GM04504 (cell line): ENCODE results near the gene AFF1.
A peak's percentile ranks its signal among the peaks of the same experiment; 100 is the strongest.

Experiments
- DNase-seq: peaks from one replicate; pipeline ENCODE4 v3.0.0-alpha.2; 2012; ENCODE audit warnings: low read depth

AFF1 gene

DNA sequence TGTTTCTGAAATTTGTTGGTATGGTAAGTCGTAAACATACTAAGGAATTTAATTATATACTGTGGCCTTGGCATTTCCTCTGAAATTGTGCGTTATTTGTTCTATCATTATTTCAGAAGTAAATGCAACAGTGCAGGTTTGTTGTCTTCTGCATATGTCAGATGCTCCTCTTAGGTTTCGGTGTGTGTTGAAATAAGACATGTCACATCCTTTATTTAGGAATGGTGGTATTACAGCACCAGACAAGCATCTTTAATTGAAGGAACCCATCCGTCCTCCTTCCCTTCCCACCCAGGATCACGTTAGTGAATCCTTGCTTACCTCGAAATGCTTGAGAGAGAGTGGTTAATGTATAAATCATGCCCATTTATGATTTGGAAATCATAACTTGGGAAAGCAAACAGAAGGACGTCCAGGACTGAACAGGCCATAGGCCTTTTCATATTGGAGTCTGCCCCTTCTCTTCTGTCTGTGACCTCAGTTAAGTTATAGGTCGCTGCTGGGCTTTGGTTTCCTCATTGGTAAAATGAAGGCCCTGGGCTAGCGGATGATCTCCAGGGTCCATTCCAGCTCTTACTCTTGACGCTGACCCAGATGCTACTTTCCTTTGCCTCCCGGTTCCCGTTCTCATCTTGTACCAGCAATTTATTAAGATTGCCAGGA, 151.5 kb downstream of the AFF1 start:
- no peak for DNase-seq

DNA sequence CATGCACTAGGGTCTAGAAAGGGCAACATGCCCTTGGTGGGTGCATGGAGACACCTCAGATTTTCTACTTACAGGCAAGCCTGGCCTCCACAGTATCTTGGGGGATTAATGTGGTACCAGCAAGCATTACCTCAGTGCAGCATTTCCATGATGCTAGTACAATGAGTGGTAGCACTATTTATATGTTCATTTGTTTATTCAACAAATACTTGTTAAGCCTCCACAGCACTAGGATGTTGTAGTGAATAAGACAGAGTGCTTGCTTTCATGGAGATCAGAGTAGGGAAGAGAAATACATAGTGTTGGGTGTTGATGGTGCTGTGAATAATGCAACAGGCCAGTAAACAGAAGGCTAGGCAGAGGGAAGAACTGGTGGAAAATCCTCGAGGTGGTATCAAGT, 152.2 kb downstream of the AFF1 start:
- no peak for DNase-seq

DNA sequence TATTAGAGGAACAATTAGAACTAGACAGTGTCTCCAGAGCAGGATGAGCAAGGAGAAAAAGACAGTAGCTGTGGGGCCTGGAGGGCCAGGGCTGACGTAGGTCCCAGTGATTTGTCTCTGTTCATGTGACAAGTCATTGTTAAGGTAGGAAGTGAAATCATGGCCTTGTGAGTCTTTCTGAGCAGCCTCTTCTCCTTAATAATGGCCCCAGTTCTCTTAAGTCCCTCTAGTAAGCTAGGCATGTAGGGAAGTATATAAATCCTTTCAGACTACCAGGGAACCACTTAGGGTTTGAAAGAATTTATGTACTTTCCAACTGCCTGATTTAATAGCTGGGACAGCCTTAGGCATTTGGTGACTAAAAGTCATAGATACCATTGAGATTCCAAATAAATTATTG, 152.6 kb downstream of the AFF1 start:
- DNase-seq = no peak

DNA sequence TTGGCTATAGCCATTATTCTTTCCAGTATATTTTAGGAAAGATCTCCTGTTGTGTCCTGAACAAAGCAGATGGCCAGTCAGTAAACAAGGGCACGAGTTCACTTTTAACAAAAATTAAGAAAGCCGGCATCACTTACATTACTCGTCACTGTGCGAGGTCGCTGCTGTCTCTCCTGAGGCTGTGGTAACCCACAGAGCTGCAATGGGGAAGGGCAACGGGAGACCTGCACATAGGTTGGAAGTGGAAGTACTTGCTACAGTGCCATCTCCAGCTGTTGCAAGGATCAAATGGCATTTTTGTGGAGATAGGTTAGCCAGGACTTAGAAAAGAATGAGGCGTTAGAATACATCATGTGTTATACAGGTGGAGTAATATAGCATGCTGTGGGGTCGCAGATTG, 153.4 kb downstream of the AFF1 start:
- DNase-seq = no peak

DNA sequence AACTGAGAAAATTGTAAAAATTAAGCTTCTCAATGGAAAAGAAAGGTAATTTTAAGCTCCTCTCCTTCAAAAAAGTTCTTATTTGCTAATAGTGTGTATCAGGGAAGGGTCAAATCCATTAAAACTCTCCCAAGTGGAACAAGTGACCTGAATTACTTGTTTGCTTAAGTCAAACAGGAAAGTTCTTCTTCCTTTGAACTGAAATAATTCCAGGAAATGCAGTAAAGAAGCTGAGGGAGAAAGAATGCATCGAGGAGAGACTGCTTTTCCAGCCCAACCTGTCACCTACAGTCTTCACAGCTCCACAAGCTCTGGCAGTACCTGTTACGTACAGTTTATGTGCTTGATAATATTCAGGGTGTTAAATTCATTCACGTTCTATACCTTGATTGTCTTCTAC, 154.6 kb downstream of the AFF1 start:
- DNase-seq = no peak

DNA sequence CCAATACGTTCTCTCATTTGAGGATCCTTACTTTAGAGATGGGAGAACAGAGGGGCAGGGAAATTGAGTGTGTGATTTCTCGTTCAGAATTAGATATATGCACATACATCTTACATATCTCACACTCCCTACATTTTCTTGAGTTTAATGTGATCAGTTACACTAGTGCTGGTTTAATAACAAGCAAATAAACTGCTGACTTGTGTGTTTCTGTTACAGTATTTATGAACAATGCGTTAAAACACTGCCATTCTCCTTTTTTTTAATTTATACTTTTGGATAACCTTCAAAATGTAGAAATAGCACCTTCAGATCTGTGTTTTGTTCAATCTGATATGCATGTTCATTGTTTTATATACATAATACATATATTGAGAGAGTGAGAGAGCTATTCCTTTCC, 155.5 kb downstream of the AFF1 start:
- DNase-seq = no peak

DNA sequence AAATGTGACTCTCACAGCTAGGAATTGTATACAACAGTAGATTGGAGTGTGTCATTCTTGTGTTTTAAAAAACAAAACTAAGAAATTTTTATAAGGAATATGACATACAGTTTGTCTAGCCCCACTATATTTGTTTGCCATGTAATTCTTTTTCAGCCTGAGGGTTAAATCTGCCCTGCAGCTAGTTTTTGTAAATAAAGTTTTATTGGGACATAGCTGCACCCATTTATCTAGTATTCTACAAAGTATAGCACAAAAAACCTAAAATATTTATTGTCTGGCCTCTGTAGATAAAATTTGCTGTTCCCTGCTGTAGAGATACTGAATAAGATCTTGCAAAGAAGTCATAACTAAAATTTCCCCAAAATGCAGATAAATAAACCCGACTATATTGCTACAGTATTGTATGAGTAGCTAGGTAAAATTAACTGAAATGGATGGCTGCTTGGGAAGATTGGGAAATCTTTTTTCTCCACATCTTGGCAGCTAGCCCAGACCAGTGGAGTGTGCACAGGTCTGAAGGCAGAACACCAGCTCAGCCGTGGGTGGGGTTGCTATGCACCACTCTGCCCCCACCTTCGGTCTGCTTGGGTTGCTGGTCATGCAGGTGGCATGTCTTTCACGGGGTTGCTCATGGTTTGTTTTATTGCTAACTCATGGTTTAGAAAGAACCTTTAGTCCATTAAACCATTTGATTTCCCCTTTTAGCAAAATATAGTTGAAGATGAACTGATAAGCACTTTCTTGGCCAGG, 157.8 kb downstream of the AFF1 start:
- DNase-seq = peak; percentile 55

DNA sequence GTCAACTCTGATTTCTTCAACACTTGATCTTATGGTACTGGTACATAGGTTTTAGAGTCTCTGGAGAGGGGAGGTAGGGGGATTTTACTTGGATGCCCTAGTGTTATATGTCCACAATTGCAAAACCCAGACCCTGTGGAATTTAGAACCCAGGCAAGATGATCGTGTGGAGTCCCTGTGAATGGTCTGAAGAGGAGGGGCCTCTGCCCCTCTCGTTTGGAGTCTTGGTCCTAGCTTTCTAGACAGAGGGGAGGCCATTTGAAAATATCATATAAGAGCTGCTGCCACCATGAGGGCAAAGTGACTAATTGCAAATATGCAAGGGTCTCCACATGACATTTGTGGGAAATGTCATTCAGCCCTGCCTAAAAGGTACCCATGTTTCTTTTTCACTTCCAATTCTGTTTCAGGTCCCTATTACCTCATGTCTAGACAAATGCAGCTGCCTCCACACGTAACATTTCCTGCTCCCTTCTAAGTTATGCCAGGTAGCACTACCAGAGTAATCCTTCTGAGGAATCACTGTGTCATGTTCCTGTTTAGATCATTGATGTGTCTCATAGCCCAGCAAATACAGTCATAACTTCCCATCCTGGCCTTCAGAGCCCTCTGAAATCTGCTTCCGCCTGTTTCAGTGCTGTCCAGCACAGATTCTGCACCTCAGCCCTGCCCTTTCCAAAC, 158.8 kb downstream of the AFF1 start:
- DNase-seq = no peak

DNA sequence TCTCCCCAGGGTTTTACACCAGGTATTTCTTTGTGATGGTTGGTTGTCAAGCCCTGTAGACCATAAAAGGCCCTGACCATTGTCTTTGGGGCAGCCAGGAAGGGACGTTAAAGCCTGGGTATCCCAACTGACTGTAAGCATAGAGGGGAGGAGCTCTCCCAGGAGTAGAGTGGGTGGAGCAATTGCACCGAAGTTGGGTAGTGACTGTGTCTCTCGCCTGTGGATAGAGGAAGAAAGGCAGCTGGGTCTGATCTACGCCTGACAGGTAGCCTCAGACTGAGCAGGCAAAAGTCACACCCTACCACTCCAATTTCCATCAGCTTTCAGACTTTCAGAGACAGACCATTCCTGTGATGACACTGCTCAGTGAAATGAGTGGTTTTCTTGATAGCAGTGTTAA, 162.3 kb downstream of the AFF1 start:
- no peak for DNase-seq

DNA sequence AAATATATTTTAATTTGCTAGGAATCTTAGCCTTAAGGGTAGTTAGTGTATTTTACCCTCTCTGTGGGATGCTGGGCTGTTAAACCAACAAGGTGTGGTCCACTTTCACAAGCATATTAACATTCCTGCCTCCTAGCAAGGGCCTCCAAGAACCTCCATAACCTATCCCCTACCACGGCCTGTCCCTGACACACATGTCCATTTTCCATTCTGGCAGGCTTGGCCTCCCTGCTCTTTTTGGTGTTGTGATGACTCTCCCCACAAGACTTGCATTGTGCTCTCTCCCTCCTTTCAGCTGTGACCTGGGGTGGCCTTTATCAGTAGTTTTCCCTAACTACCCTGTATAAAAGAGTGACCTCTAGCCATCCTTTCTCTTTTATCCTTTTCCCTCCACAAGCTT, 165.4 kb downstream of the AFF1 start:
- no peak for DNase-seq

DNA sequence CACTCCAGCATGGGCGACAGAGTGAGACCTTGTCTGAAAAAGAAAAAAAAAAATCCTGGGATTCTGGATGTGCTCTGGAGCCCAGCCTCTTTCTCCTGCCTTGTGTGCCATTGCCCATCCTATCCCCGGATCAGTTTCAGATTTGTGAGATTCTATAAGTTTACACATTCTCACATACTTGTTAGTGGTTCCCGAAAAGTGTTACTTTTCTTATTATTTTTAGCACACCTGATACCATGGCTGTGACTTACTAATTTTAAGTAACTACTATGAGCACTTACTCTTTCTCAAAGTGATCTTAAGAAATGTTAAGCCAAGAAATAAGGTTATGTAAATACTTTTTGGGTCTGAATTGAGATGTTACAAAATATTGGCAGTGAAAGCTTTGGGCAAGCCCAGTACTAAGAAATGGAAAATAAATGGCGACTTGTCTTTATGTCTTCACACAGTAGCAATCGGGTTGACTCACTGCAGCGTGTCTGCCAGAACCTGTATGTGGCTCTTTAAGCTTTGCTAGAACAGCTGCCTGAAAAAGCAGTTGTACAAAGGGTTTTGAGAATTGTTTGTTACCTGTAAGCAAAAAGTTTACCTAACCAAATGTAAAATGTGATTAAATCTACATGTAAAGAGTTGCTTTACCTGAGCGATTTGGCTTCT, 166.9 kb downstream of the AFF1 start:
- DNase-seq = no peak

DNA sequence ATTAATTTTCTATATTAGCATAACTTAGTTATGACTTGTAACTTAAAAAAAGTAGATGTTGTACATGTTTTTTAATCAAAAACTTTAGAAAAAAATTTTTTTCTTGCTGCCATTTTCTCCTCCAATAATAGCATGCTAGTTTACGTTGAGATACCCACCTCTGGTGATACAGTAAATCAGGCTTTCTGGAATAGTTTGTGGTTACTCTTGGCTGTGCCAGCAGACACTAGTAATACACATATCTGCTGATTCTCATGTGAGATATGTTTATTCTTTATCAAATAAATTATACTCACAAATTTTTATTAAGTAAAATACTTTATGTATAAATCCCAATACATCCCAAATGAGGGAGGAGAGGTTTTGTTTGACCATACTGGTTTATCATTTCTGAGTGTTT, 168.3 kb downstream of the AFF1 start:
- DNase-seq = no peak

DNA sequence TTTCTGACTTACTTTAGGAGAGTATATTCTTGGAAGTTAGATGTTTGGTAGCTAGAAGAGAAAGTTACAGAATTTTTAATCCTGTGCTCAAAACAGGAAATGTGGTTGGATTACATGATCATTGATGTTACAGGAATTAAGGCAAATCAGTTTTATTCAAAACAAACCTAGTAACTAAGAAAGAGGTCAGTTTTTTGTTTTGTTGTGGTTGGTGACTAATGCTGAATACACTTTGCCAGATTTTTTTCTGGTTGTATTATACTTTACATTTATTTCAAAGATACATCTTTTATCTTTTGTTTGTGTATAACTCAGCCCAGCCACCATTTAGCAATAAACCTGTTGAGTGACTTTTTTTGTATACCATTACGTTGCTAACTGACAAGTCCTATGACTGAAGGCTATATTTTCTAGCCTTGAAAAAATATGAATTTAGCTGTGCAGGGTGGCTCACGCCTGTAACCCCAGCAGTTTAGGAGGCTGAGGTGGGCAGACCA, 168.9 kb downstream of the AFF1 start:
- no peak for DNase-seq

DNA sequence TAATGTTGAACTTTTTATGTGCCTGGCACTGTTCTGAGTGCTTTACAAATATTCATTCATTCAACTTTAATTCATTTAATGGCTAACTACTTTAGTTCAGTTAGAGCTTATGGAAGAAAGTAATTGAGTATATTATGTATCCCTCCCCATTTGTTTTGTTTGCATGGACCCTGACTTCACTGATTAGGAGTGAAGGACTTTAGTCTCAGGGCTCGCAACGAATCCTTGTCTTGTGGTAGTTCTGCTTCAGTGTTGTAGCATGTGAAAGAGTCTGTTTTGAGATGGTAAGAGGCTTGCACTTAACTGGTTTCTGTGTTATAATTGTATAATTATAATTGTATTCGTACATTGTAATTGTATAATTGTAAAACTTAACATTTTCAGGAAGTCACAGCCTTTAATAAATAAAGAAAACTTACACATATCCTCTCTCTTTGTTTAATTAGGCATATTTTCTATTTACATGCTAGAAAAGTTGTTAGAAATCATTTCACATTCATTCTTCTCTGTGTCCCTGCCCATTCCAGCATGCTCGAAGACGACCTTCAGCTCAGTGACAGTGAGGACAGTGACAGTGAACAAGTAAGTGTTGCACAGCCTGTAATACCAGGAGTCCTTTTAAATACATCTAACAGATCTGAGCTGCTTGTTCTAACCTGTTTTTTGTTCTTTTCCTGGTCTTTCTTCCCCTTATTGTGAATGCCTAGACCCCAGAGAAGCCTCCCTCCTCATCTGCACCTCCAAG, 170.5 kb downstream of the AFF1 start:
- no peak for DNase-seq

DNA sequence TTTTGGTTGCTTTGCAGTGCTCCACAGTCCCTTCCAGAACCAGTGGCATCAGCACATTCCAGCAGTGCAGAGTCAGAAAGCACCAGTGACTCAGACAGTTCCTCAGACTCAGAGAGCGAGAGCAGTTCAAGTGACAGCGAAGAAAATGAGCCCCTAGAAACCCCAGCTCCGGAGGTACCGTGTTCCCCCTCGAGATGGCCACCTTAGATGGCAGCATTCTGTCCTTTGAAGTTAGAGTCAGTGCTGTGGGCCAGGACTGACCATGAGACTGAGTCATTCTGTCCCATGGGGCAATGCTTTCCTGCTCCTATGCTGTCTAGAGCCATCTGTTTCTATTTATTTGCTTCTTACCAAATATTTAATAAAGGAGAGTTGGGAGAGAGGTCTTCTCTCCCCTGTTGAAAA, 173.3 kb downstream of the AFF1 start:
- peak; percentile 71 for DNase-seq

DNA sequence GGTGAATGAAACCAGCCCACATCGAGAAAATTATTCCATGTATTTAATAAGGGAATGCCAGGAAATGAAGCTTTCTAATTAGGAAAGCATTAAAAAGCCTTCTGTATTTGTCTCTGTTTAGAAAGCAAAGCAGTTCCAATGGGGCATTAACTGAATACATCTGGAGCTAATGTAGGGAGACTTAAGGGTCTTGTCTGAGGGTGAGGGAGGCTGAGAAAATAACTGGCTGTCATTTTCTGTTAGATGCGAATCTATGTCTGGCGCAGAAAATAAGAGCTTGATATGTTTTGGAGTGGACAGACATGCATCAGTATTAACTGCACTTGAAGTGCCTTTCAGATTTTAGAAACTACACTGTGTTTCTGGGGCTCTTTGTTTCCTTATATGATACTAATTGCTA, 174.3 kb downstream of the AFF1 start:
- no peak for DNase-seq

DNA sequence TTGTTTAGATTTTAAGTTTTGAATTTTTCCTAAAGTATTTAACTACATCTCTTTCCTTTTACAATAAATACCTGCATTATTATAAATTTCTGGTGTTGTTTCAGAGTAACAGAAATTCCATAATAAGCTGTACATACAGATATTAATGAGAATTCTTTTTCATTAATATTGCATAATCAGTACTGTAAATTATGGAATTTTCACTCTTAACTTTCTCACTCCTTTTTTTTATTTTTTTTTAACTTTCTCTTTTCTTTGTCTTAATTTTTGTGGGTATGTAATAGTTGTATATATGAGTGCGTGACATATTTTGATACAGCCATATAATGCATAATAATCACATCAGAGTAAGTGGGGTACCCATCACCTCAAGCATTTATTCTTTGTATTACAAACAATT, 175.1 kb downstream of the AFF1 start:
- DNase-seq = no peak

DNA sequence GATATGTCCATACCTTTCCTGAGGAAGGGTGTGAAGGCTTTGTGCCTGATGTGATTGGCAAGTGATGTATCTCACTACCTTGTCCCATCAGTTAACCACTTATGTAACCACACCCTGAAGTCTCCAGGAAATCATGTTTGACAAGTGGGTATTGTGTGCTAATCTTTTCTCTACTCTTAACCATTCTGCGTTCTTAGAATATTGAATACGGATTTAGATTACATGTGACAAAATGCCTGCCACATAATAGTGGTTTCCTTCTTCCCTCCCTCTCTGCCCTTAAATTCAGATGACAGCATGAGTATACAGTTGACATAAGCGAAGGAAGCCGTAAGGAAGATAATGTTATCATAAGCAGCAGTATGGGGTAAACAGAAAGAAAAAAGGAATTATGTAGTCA, 177.3 kb downstream of the AFF1 start:
- DNase-seq = no peak

DNA sequence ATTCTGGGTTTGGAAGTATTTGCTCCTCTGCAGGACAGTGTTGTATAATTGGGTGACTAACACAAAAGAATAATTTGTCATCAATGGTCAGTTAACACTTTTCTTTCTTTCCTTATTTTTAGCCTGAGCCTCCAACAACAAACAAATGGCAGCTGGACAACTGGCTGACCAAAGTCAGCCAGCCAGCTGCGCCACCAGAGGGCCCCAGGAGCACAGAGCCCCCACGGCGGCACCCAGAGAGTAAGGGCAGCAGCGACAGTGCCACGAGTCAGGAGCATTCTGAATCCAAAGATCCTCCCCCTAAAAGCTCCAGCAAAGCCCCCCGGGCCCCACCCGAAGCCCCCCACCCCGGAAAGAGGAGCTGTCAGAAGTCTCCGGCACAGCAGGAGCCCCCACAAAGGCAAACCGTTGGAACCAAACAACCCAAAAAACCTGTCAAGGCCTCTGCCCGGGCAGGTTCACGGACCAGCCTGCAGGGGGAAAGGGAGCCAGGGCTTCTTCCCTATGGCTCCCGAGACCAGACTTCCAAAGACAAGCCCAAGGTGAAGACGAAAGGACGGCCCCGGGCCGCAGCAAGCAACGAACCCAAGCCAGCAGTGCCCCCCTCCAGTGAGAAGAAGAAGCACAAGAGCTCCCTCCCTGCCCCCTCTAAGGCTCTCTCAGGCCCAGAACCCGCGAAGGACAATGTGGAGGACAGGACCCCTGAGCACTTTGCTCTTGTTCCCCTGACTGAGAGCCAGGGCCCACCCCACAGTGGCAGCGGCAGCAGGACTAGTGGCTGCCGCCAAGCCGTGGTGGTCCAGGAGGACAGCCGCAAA, 179.6 kb downstream of the AFF1 start:
- no peak for DNase-seq

DNA sequence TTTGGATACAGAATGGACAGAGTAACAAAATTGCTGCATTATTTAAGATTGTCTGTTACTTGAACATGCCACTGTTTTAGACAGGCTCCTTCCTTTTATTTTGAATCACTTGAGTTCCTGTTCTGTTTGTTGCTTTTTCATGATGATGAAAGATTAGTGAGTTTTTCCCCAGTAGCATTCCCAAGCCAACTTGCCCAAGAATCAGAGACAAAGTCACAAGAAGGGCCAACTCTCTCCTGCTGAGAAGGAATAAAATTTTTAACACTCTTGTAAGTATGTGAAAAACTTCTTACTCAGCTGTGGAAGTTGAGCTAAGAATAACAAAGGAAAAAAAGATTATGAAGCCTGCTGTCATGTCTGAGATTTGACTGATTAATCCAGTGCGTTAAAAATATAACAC, 181.4 kb downstream of the AFF1 start:
- DNase-seq = no peak

DNA sequence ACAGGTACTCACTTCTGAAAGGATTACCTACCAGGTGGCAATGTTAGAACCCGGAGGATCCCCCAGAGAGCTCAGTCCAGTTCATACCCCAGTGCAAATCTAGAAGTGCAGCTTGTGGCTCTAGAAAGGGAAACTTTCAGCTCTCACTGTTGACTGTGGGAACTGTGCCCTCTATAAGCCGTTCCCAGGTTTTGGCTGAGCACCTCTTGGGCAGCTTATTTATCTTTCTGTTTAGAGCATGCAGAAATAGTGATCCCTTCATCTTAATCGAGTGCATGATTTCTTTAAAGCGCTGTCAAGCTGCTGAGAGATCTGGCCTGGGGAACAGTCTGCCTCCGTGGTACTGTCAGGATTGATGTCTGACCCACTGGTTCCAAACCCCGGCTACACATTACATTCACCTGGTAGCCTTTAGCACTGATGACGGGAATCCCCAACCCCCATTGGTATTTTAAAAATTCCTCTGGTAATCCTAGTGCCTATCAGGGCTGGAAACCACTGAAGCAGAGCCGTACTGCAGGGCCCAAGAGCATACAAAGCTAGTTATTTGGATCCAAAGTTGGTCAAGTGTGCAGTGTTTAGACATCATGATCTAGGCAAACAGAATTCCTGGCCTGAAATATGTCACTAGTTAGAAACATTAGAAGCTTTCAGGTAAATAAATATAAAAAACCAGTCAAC, 182.4 kb downstream of the AFF1 start:
- DNase-seq = no peak
